ENCODE data around the gene NAP1L5. TPM values are rescaled to one million over a fixed set of nuclear protein-coding genes. Genes with fewer than 3 reads are reported as not detected.

Gene NAP1L5
- total RNA-seq, 1 experiment from 2014 or later: not detected

DNA sequence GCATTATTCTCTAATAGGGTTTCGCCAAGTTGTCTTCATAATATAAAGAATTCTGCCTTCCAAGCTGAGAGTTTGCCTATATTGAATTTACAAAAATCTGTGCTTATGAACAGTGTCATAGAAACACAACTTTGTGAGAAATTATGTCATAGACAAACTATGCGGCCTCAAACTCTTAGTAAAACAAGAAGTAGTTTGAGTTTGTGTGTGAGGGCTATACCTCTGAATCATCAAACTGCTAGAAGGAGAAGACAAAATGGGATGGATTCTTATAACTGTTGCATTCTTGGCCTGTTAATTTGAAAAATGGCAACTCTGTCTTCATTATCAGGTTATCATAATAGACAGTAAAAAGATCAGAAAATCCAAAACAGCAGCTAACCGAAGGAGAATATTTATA, 46.1 kb upstream of the NAP1L5 start:
- H3K4me1 Mint-ChIP-seq (ENCODE audit: low read depth, unreplicated experiment): no peaks in the 10 kb centered on the region
- no peak overlapping the region for H3K4me3 ChIP-seq (ENCODE audit: low read depth, low read length)
- intact Hi-C loops (cut with micrococcal nuclease; ENCODE audit: unreplicated experiment): no loop called here
- H3K4me3 Mint-ChIP-seq (ENCODE audit: unreplicated experiment): no peak overlapping the region
- CTCF ChIA-PET: no interaction called here
- DNase-seq: no peak
- no peaks in the 10 kb centered on the region for H3K36me3 Mint-ChIP-seq (ENCODE audit: insufficient read depth, unreplicated experiment)
- POLR2A ChIA-PET: no interaction called here
- H3K27me3 Mint-ChIP-seq (ENCODE audit: insufficient read depth, unreplicated experiment): no peaks in the 10 kb centered on the region
- H3K27ac Mint-ChIP-seq (ENCODE audit: unreplicated experiment): no peak overlapping the region
- peaks cover 1% of the 10 kb centered on the region for H3K4me1 ChIP-seq
- H3K36me3 ChIP-seq (ENCODE audit: control insufficient read depth, insufficient read depth, low read length): peaks cover 2% of the 10 kb centered on the region; the same call in 1 of the 2 replicates
- no peak for TF ChIP-seq CTCF (IDR thresholded peaks at IDR 0.05; ENCODE audit: insufficient read depth in 1 of 2, low read depth in 1 of 2, low read length in 1 of 2, severe bottlenecking in 1 of 2, unreplicated experiment in 1 of 2)
- H3K9me3 ChIP-seq: no peaks in the 10 kb centered on the region
- no TSS peak for BruUV-seq (replicated peaks)
- no peaks in the 10 kb centered on the region for H3K9me3 Mint-ChIP-seq (ENCODE audit: unreplicated experiment)
- no peaks in the 10 kb centered on the region for H3K27me3 ChIP-seq (replicated peaks; ENCODE audit: control insufficient read depth, insufficient read depth, low read length)

DNA sequence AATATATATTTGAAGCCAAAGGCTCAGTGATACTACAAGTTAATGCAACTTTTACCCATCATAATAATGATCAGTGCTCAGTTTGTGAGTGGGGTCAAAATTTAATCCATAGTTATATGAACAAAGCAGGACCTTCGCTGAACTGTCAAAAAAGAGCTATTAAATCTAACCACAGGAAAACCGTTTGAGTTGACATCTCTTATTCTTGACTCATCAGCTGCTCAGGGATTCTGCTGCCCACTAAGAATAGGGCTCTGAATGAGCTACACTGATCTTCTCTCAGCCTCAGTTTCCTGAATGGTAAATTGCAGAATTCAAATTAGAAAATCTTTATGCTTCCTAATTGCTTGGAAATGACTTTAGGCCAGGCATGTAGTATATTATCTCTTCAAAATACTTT, 44.9 kb upstream of the NAP1L5 start:
- CTCF ChIA-PET: no interaction called here
- no TSS peak for BruUV-seq (replicated peaks)
- H3K36me3 ChIP-seq (ENCODE audit: control insufficient read depth, insufficient read depth, low read length): peaks cover 4% of the 10 kb centered on the region
- Mint-ChIP-seq H3K27ac (ENCODE audit: unreplicated experiment) (no peak overlapping the region), H3K27me3 (ENCODE audit: insufficient read depth, unreplicated experiment) (no peaks in the 10 kb centered on the region), H3K9me3 (ENCODE audit: unreplicated experiment) (no peaks in the 10 kb centered on the region), H3K4me1 (ENCODE audit: low read depth, unreplicated experiment) (peaks cover 6% of the 10 kb centered on the region), H3K4me3 (ENCODE audit: unreplicated experiment) (no peak overlapping the region), H3K36me3 (ENCODE audit: insufficient read depth, unreplicated experiment) (no peaks in the 10 kb centered on the region)
- DNase-seq: no peak
- intact Hi-C loops (cut with micrococcal nuclease; ENCODE audit: unreplicated experiment): no loop called here
- H3K4me3 ChIP-seq (ENCODE audit: low read depth, low read length): no peak overlapping the region
- no peak for TF ChIP-seq CTCF (IDR thresholded peaks at IDR 0.05; ENCODE audit: insufficient read depth in 1 of 2, low read depth in 1 of 2, low read length in 1 of 2, severe bottlenecking in 1 of 2, unreplicated experiment in 1 of 2)
- H3K9me3 ChIP-seq: no peaks in the 10 kb centered on the region
- POLR2A ChIA-PET: no interaction called here
- H3K27me3 ChIP-seq (replicated peaks; ENCODE audit: control insufficient read depth, insufficient read depth, low read length): no peaks in the 10 kb centered on the region
- H3K4me1 ChIP-seq: peaks cover 9% of the 10 kb centered on the region

GRCh38 chr4:88738180-88738579, 40.6 kb upstream of the NAP1L5 start:
- H3K4me1 ChIP-seq: peaks cover 9% of the 10 kb centered on the region
- ChIA-PET POLR2A (no interaction called here), CTCF (no interaction called here)
- no peak overlapping the region for H3K4me3 ChIP-seq (ENCODE audit: low read depth, low read length)
- peaks cover 10% of the 10 kb centered on the region for H3K4me1 Mint-ChIP-seq (ENCODE audit: low read depth, unreplicated experiment)
- no peaks in the 10 kb centered on the region for H3K36me3 Mint-ChIP-seq (ENCODE audit: insufficient read depth, unreplicated experiment)
- H3K4me3 Mint-ChIP-seq (ENCODE audit: unreplicated experiment): no peak overlapping the region
- no TSS peak for BruUV-seq (replicated peaks)
- H3K9me3 Mint-ChIP-seq (ENCODE audit: unreplicated experiment): no peaks in the 10 kb centered on the region
- H3K27me3 Mint-ChIP-seq (ENCODE audit: insufficient read depth, unreplicated experiment): no peaks in the 10 kb centered on the region
- H3K27ac Mint-ChIP-seq (ENCODE audit: unreplicated experiment): peak overlapping the region; percentile 46
- TF ChIP-seq CTCF (IDR thresholded peaks at IDR 0.05; ENCODE audit: insufficient read depth in 1 of 2, low read depth in 1 of 2, low read length in 1 of 2, severe bottlenecking in 1 of 2, unreplicated experiment in 1 of 2): no peak
- H3K36me3 ChIP-seq (ENCODE audit: control insufficient read depth, insufficient read depth, low read length): peaks cover 2% of the 10 kb centered on the region
- DNase-seq: no peak
- no peaks in the 10 kb centered on the region for H3K9me3 ChIP-seq
- no peaks in the 10 kb centered on the region for H3K27me3 ChIP-seq (replicated peaks; ENCODE audit: control insufficient read depth, insufficient read depth, low read length)
- intact Hi-C loops (cut with micrococcal nuclease; ENCODE audit: unreplicated experiment): loop anchor here (2.0 kb wide), 1 partner anchor 17 kb away; no protein-coding TSS in a partner anchor

Data from Caco-2 (cell line).